T-helper 1 cell treated with Interleukin-12 subunit alpha and Interleukin-12 subunit beta and Interleukin-4 antibody, amounts not matched to agents 30 μg/mL and 1 μg/mL, for 36 hours (primary cell): ENCODE measurements around the gene GSN.

Source experiments
- H3K27ac Mint-ChIP-seq: one replicate; pipeline ENCODE4 v1.8.0; 2021; ENCODE audit warnings: mild to moderate bottlenecking, mixed read lengths
- H3K27me3 Mint-ChIP-seq: one replicate; pipeline ENCODE4 v1.8.0; 2021; ENCODE audit warnings: low read depth, mixed read lengths
- H3K36me3 Mint-ChIP-seq: one replicate; pipeline ENCODE4 v1.8.0; 2021; ENCODE audit warnings: low read depth, mixed read lengths
- H3K4me1 Mint-ChIP-seq: one replicate; pipeline ENCODE4 v1.8.0; 2021; ENCODE audit warnings: low read depth, mixed read lengths
- H3K4me3 Mint-ChIP-seq: one replicate; pipeline ENCODE4 v1.8.0; 2021; ENCODE audit warnings: mild to moderate bottlenecking, moderate library complexity, mixed read lengths
- H3K9me3 Mint-ChIP-seq: one replicate; pipeline ENCODE4 v1.8.0; 2021; ENCODE audit warnings: mixed read lengths

Gene GSN

GRCh38 chr9:121322737-121323448, 54.9 kb downstream of the GSN start:
- Mint-ChIP-seq H3K4me1 (peaks cover 32% of the 10 kb centered on the region), H3K27ac (no peak overlapping the region), H3K9me3 (no peaks in the 10 kb centered on the region), H3K27me3 (no peaks in the 10 kb centered on the region), H3K36me3 (peaks cover 2% of the 10 kb centered on the region), H3K4me3 (no peak overlapping the region)

GRCh38 chr9:121323449-121324151, 55.6 kb downstream of the GSN start:
- Mint-ChIP-seq H3K36me3 (peaks cover 2% of the 10 kb centered on the region), H3K4me3 (no peak overlapping the region), H3K27ac (no peak overlapping the region), H3K4me1 (peaks cover 32% of the 10 kb centered on the region), H3K9me3 (no peaks in the 10 kb centered on the region), H3K27me3 (no peaks in the 10 kb centered on the region)

- H3K9me3 Mint-ChIP-seq: no peaks in the 10 kb centered on the region
- H3K27ac Mint-ChIP-seq: no peak overlapping the region
- peaks cover 32% of the 10 kb centered on the region for H3K4me1 Mint-ChIP-seq
- peaks cover 2% of the 10 kb centered on the region for H3K36me3 Mint-ChIP-seq
- H3K4me3 Mint-ChIP-seq: no peak overlapping the region
- H3K27me3 Mint-ChIP-seq: no peaks in the 10 kb centered on the region
These were observed 56.4 kb downstream of the GSN start for GRCh38 chr9:121324316-121324715.

- no peak overlapping the region for H3K27ac Mint-ChIP-seq
- H3K9me3 Mint-ChIP-seq: no peaks in the 10 kb centered on the region
- no peaks in the 10 kb centered on the region for H3K27me3 Mint-ChIP-seq
- H3K4me3 Mint-ChIP-seq: no peak overlapping the region
- H3K4me1 Mint-ChIP-seq: peaks cover 32% of the 10 kb centered on the region
- peaks cover 2% of the 10 kb centered on the region for H3K36me3 Mint-ChIP-seq
These were observed 56.8 kb downstream of the GSN start for GRCh38 chr9:121324755-121325154.

GRCh38 chr9:121325387-121325786, 57.4 kb downstream of the GSN start:
- Mint-ChIP-seq H3K27ac (peak overlapping the region; percentile 22), H3K4me3 (no peak overlapping the region), H3K27me3 (no peaks in the 10 kb centered on the region), H3K9me3 (no peaks in the 10 kb centered on the region), H3K36me3 (peaks cover 2% of the 10 kb centered on the region), H3K4me1 (peaks cover 27% of the 10 kb centered on the region)

GRCh38 chr9:121326130-121326838, 58.3 kb downstream of the GSN start:
- peaks cover 21% of the 10 kb centered on the region for H3K4me1 Mint-ChIP-seq
- no peak overlapping the region for H3K27ac Mint-ChIP-seq
- peaks cover 4% of the 10 kb centered on the region for H3K36me3 Mint-ChIP-seq
- no peaks in the 10 kb centered on the region for H3K9me3 Mint-ChIP-seq
- no peaks in the 10 kb centered on the region for H3K27me3 Mint-ChIP-seq
- H3K4me3 Mint-ChIP-seq: no peak overlapping the region

GRCh38 chr9:121326901-121327613, 59.1 kb downstream of the GSN start:
- H3K27me3 Mint-ChIP-seq: no peaks in the 10 kb centered on the region
- H3K27ac Mint-ChIP-seq: no peak overlapping the region
- no peaks in the 10 kb centered on the region for H3K9me3 Mint-ChIP-seq
- peaks cover 16% of the 10 kb centered on the region for H3K4me1 Mint-ChIP-seq
- H3K36me3 Mint-ChIP-seq: peaks cover 4% of the 10 kb centered on the region
- H3K4me3 Mint-ChIP-seq: no peak overlapping the region

- no peaks in the 10 kb centered on the region for H3K9me3 Mint-ChIP-seq
- H3K27ac Mint-ChIP-seq: no peak overlapping the region
- H3K36me3 Mint-ChIP-seq: peaks cover 2% of the 10 kb centered on the region
- peaks cover 7% of the 10 kb centered on the region for H3K4me1 Mint-ChIP-seq
- H3K4me3 Mint-ChIP-seq: no peak overlapping the region
- H3K27me3 Mint-ChIP-seq: no peaks in the 10 kb centered on the region
These were observed 60.5 kb downstream of the GSN start for GRCh38 chr9:121328476-121328875.

- Mint-ChIP-seq H3K27ac (no peak overlapping the region), H3K4me1 (peaks cover 7% of the 10 kb centered on the region), H3K9me3 (no peaks in the 10 kb centered on the region), H3K27me3 (no peaks in the 10 kb centered on the region), H3K36me3 (peaks cover 4% of the 10 kb centered on the region), H3K4me3 (no peak overlapping the region)
These were observed 61.1 kb downstream of the GSN start for GRCh38 chr9:121328876-121329681.

- H3K27ac Mint-ChIP-seq: no peak overlapping the region
- H3K4me3 Mint-ChIP-seq: no peak overlapping the region
- H3K9me3 Mint-ChIP-seq: no peaks in the 10 kb centered on the region
- H3K36me3 Mint-ChIP-seq: peaks cover 10% of the 10 kb centered on the region
- H3K4me1 Mint-ChIP-seq: no peaks in the 10 kb centered on the region
- no peaks in the 10 kb centered on the region for H3K27me3 Mint-ChIP-seq
These were observed 63.6 kb downstream of the GSN start for GRCh38 chr9:121331549-121331948.

- H3K36me3 Mint-ChIP-seq: peaks cover 13% of the 10 kb centered on the region
- H3K4me1 Mint-ChIP-seq: no peaks in the 10 kb centered on the region
These were observed 64.2 kb downstream of the GSN start for GRCh38 chr9:121331992-121332685.

GRCh38 chr9:121333950-121334773, 66.2 kb downstream of the GSN start:
- H3K4me3 Mint-ChIP-seq: no peak overlapping the region
- H3K36me3 Mint-ChIP-seq: peaks cover 23% of the 10 kb centered on the region
- H3K27ac Mint-ChIP-seq: no peak overlapping the region
- no peaks in the 10 kb centered on the region for H3K27me3 Mint-ChIP-seq
- H3K9me3 Mint-ChIP-seq: no peaks in the 10 kb centered on the region
- no peaks in the 10 kb centered on the region for H3K4me1 Mint-ChIP-seq

More at GRCh38 chr9:121331992-121332685, 64.2 kb downstream of the GSN start:
- Mint-ChIP-seq H3K9me3 (no peaks in the 10 kb centered on the region), H3K27me3 (no peaks in the 10 kb centered on the region), H3K4me3 (no peak overlapping the region), H3K27ac (no peak overlapping the region)

- Mint-ChIP-seq H3K27me3 (no peaks in the 10 kb centered on the region), H3K4me3 (no peak overlapping the region), H3K36me3 (peaks cover 33% of the 10 kb centered on the region), H3K4me1 (peaks cover 3% of the 10 kb centered on the region), H3K27ac (no peak overlapping the region), H3K9me3 (no peaks in the 10 kb centered on the region)
These were observed 68.7 kb downstream of the GSN start for GRCh38 chr9:121336665-121337064.
